Naive thymus-derived CD4-positive, alpha-beta T cell (primary cell): Measurements from ENCODE around the gene CPXM1. TPM values are rescaled to one million over a fixed set of nuclear protein-coding genes. Genes with fewer than 3 reads are reported as not detected.
A peak's percentile ranks its signal among the peaks of the same experiment; 100 is the strongest.

Experiments used
- ATAC-seq: fragments of 150-1000 bp; cut with Tn5 transposase; 2 replicates; pipeline ENCODE4 v1.10.0; 2021; ENCODE audit warnings: mild to moderate bottlenecking, moderate library complexity
- CTCF ChIA-PET: fragments of 350-600 bp; sonication (Branson Sonifier 250); formaldehyde crosslinking; loops from one replicate; lab custom pipeline; 2021; ENCODE audit warnings: antibody characterized with exemption; lab: Charles Lee
- POLR2A ChIA-PET: fragments of 350-600 bp; sonication (Branson Sonifier 250); formaldehyde crosslinking; loops from one replicate; lab custom pipeline; 2021; ENCODE audit warnings: antibody characterized with exemption, inconsistent platforms; lab: Charles Lee
- DNase-seq, 9 donors: peaks; one replicate each; pipeline versions ENCODE4 v3.0.0 to v3.0.0-alpha.2; 2020 to 2022; ENCODE audit warnings: mixed read lengths in 1 of 9
- H3K27ac ChIP-seq: one replicate; pipeline ENCODE4 v1.7.0; 2013; ENCODE audit warnings: mild to moderate bottlenecking, low read depth, low read length, moderate library complexity
- H3K27me3 ChIP-seq, 2 donors: one replicate each; pipeline ENCODE4 v1.7.0; 2013; ENCODE audit warnings: low read length in 2 of 2, mild to moderate bottlenecking in 2 of 2, moderate library complexity in 2 of 2; ENCODE audit not compliant: control insufficient read depth in 2 of 2, insufficient read depth in 2 of 2
- H3K36me3 ChIP-seq, 3 experiments: 1 replicate in 2 of 3; 2 replicates in 1 of 3; pipeline ENCODE4 v1.7.0; 2013; ENCODE audit warnings: low read length in 3 of 3, mild to moderate bottlenecking in 3 of 3, moderate library complexity in 1 of 3; ENCODE audit not compliant: insufficient read depth in 3 of 3, control insufficient read depth in 2 of 3
- H3K4me1 ChIP-seq, 2 donors: one replicate each; pipeline ENCODE4 v1.7.0; 2013; ENCODE audit warnings: low read length in 2 of 2, mild to moderate bottlenecking in 2 of 2, moderate library complexity in 1 of 2; ENCODE audit not compliant: control insufficient read depth in 2 of 2, insufficient read depth in 2 of 2
- H3K4me3 ChIP-seq: 2 replicates; pipeline ENCODE4 v1.7.0; 2013; ENCODE audit warnings: mild to moderate bottlenecking, low read length
- H3K9me3 ChIP-seq, 3 experiments: 1 replicate in 2 of 3; 2 replicates in 1 of 3; pipeline ENCODE4 v1.7.0; 2013; ENCODE audit warnings: low read length in 3 of 3; ENCODE audit not compliant: control insufficient read depth in 2 of 3
- H3K27ac Mint-ChIP-seq, 9 donors: one replicate each; pipeline ENCODE4 v1.8.0; 2020 to 2022; ENCODE audit warnings: mixed read lengths in 9 of 9, mild to moderate bottlenecking in 8 of 9, moderate library complexity in 5 of 9, inconsistent platforms in 2 of 9
- H3K27me3 Mint-ChIP-seq, 5 donors: one replicate each; pipeline ENCODE4 v1.8.0; 2021 to 2022; ENCODE audit warnings: mixed read lengths in 5 of 5, mild to moderate bottlenecking in 1 of 5
- H3K36me3 Mint-ChIP-seq, 5 donors: one replicate each; pipeline ENCODE4 v1.8.0; 2020 to 2022; ENCODE audit warnings: mixed read lengths in 5 of 5, mild to moderate bottlenecking in 3 of 5, inconsistent platforms in 1 of 5
- H3K4me1 Mint-ChIP-seq, 7 donors: one replicate each; pipeline ENCODE4 v1.8.0; 2020 to 2022; ENCODE audit warnings: mixed read lengths in 7 of 7, mild to moderate bottlenecking in 3 of 7, inconsistent platforms in 1 of 7
- H3K4me3 Mint-ChIP-seq, 10 donors: one replicate each; pipeline ENCODE4 v1.8.0; 2020 to 2022; ENCODE audit warnings: mild to moderate bottlenecking in 10 of 10, mixed read lengths in 10 of 10, moderate library complexity in 6 of 10, inconsistent platforms in 2 of 10
- H3K9me3 Mint-ChIP-seq, 11 donors: one replicate each; pipeline ENCODE4 v1.8.0; 2020 to 2022; ENCODE audit warnings: mixed read lengths in 11 of 11, mild to moderate bottlenecking in 4 of 11, inconsistent platforms in 1 of 11, moderate library complexity in 1 of 11
- intact Hi-C, 2 donors: fragments of 100-400 bp; cut with micrococcal nuclease; formaldehyde crosslinking; loops; one replicate each; pipeline ENCODE4 v1.15.1; 2023
- polyA plus RNA-seq, 2 donors: library from polyadenylated mRNA; unstranded; fragments of 300-500 nt; fragmentation: Illumina TruSeq; gene quantifications; one replicate each; pipeline ENCODE4 v1.2.3, GENCODE V29; 2021
- total RNA-seq, 6 experiments: library from RNA in 5 of 6; stranded (reverse) in 5 of 6; gene quantifications; 1 replicate in 5 of 6; 2 replicates in 1 of 6; pipeline ENCODE4 v1.2.3 and lab custom pipeline; 2021 to 2026

The CPXM1 gene
- total and polyA plus RNA-seq, 7 experiments from 2014 or later, result 0.12 to 1.8 (median 0.31) TPM; not detected in 1

DNA sequence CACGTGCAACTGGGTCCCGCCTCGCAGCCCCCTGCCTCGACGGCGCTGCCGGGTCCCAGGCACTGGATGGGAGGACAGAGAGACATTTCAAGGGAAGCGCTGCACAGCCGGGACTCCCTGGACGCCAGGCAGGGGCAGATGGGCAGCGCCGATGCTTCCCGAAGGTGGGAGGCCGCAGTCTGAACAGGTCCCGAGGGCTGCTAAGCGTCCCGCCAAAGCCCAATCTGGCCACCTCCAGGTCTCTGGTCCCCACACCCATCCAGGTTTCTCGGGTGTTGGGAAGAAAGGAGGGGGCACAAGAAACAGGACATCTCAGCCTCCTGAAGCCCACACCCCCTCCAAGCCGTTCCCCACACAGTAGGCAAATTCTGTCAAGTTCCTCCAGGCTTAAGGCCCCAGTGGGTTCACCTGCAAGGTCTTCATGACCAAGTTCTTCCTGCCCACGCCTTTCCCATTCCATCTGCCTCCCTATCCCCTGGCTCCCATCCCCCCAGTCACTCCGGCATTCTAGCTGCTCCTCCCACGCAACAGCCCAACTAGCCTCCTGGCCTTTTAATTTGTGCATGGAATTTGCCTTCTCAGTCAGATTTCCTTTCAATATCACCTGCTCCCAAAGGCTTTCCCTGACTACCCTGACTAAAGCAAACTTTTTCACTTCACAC, 5.4 kb upstream of the CPXM1 start:
- CTCF ChIA-PET, result no interaction called here
- intact Hi-C loops, result no loop called here
- Mint-ChIP-seq H3K4me1 (peaks cover 8 to 11% (median 10%) of the 10 kb centered on the region in 7 donors), H3K9me3 (peaks cover 0 to 4% (median 0%) of the 10 kb centered on the region in 11 donors), H3K4me3 (no peak overlapping the region), H3K27me3 (peaks cover 51 to 72% (median 57%) of the 10 kb centered on the region in 5 donors), H3K27ac (no peak overlapping the region), H3K36me3 (peaks cover 0 to 4% (median 1%) of the 10 kb centered on the region in 5 donors)
- ATAC-seq, result no peak
- Histone ChIP-seq H3K27me3 (peaks cover 0 to 6% of the 10 kb centered on the region in 2 donors), H3K4me3 (no peak overlapping the region), H3K9me3 (no peaks in the 10 kb centered on the region), H3K36me3 (no peaks in the 10 kb centered on the region), H3K27ac (no peak overlapping the region), H3K4me1 (peaks cover 0 to 5% of the 10 kb centered on the region in 2 donors)
- POLR2A ChIA-PET, result no interaction called here
- no peak for DNase-seq

DNA sequence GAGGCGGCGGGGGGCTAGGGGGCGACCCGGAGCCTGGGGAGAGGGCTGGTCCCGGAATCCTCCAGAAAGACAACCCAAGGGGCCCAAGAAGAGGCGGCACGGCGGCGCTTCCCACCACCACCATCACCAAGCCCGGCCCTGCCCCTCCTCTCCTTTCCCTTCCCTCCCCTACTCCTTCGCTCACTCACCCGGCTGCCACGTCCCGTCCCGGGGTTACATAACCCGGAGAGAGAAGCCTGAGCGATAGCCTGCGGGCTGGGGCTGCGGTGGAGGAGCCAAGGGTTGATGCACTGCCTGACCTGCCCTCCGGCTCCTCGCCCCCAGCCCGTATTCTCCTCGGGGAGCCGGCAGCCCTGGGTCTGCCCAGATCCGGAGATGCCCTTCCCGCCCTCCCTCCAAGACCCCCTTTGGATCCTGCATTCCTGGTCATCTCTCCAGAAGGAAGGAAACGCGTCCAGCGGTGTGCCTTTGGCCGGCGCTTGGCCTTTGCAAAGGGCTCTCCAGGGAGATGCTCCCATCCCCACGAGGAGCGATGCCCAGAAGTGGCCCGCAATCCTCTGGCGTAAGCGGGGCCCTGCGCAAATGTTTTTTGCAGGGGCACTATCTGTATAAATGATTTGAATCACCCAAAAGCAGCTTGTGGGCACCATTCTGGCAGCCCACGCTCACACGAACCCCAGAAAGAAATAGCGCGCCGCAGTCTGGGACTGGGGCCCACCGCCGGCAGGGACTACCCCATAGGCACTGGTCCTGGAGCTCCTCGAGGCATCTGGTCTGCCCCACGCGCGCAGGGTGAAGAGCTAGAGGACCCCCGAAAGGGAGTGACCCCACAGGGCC, 4.6 kb upstream of the CPXM1 start:
- ChIA-PET POLR2A (no interaction called here), CTCF (no interaction called here)
- H3K4me1 Mint-ChIP-seq, result peaks cover 12 to 16% (median 14%) of the 10 kb centered on the region in 7 donors
- H3K27me3 ChIP-seq, result peaks cover 0 to 6% of the 10 kb centered on the region in 2 donors
- intact Hi-C loops, result no loop called here
- H3K4me3 ChIP-seq, result no peak overlapping the region
- DNase-seq (no peak), ATAC-seq (no peak)
- H3K36me3 ChIP-seq, result no peaks in the 10 kb centered on the region
- no peak overlapping the region for H3K4me3 Mint-ChIP-seq
- H3K9me3 Mint-ChIP-seq, result peaks cover 0 to 4% (median 0%) of the 10 kb centered on the region in 11 donors
- H3K27ac Mint-ChIP-seq, result no peak overlapping the region
- peaks cover 0 to 7% of the 10 kb centered on the region in 2 donors for H3K4me1 ChIP-seq
- peaks cover 53 to 70% (median 61%) of the 10 kb centered on the region in 5 donors for H3K27me3 Mint-ChIP-seq
- no peak overlapping the region for H3K27ac ChIP-seq
- no peaks in the 10 kb centered on the region for H3K9me3 ChIP-seq
- peaks cover 0 to 5% (median 2%) of the 10 kb centered on the region in 5 donors for H3K36me3 Mint-ChIP-seq

DNA sequence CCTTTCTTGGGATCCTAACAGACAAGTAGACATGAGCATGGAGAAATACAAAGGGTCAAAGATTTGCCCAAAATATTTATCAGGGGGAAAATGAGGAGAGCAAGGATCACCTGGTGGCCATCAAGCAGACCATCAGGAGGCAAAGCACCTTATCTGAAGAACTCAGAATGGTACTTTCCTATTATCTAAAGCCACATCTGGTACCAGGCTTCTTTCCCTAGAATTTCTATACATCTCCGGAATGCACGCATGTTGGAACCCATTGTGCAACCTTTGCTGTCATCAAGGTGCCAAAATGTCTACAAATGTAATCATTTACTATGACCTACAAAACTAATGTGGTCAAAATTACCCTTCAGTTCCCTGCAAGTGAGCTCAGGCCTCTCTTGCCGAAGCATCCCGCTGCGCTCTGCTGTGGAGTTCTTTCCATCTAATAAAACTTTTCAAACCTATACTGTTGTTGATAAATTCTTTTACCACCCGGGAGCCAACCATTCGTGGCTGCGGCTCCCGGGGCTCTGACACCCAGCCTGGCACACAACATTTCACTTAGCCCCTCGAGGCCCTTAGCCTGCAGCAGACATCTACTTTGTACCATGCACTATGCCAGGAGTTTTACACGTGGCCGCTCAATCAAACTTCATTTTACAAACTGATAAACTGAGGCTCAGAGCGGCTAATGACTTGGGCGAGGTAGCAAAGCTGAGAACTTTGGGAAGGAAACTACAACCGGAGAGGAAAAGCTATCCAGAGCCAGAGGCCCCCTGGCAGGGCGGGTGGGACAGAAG, 3.8 kb upstream of the CPXM1 start:
- Histone ChIP-seq H3K9me3 (no peaks in the 10 kb centered on the region), H3K27ac (no peak overlapping the region), H3K4me1 (peaks cover 0 to 7% of the 10 kb centered on the region in 2 donors), H3K4me3 (no peak overlapping the region), H3K27me3 (peaks cover 0 to 12% of the 10 kb centered on the region in 2 donors), H3K36me3 (no peaks in the 10 kb centered on the region)
- peaks cover 0 to 4% (median 0%) of the 10 kb centered on the region in 11 donors for H3K9me3 Mint-ChIP-seq
- peaks cover 59 to 79% (median 69%) of the 10 kb centered on the region in 5 donors for H3K27me3 Mint-ChIP-seq
- no peak overlapping the region for H3K4me3 Mint-ChIP-seq
- DNase-seq, result no peak
- H3K4me1 Mint-ChIP-seq, result peaks cover 20 to 24% (median 22%) of the 10 kb centered on the region in 7 donors
- H3K36me3 Mint-ChIP-seq, result peaks cover 0 to 9% (median 5%) of the 10 kb centered on the region in 5 donors
- POLR2A ChIA-PET, result no interaction called here
- no peak overlapping the region for H3K27ac Mint-ChIP-seq
- ATAC-seq, result no peak
- CTCF ChIA-PET, result no interaction called here
- intact Hi-C loops, result no loop called here

DNA sequence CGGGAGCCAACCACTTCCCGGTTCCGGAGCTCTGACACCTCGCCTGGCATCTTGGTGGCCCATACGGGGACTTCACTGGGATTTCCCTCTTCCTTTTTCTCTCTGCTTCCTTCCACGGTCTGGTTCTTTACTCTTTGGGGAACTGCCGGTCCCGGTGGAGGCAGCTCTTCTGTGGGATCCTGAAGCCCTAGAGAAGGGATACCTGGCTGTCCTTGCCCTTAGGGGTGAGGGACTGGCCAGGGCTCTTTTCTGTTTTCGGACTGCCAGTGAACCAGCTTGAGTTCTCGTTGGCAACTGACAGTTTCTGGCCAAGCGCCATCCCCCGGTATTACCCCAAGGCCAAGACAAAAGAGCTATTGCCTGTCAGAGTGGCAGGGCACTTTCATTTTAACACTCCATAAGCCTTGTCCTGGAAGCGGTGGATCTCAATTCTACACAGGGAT, 880 bp upstream of the CPXM1 start:
- ATAC-seq, result peak; percentile 6
- no peaks in the 10 kb centered on the region for H3K9me3 ChIP-seq
- intact Hi-C loops, result loop anchor here in 1 of 2 donors (2.0 kb wide), 1 partner anchor 39 kb away; the partner anchor contains the start of genes PCED1A and VPS16
- H3K27ac ChIP-seq, result no peak overlapping the region
- Mint-ChIP-seq H3K27me3 (peaks cover 60 to 75% (median 70%) of the 10 kb centered on the region in 5 donors), H3K9me3 (peaks cover 0 to 4% (median 0%) of the 10 kb centered on the region in 11 donors), H3K4me1 (peaks cover 19 to 29% (median 27%) of the 10 kb centered on the region in 7 donors), H3K4me3 (peak overlapping the region; percentile 61 to 99 (median 82)), H3K36me3 (peaks cover 0 to 9% (median 4%) of the 10 kb centered on the region in 5 donors), H3K27ac (no peak overlapping the region)
- CTCF ChIA-PET, result no interaction called here
- no peak overlapping the region for H3K4me3 ChIP-seq
- POLR2A ChIA-PET, result interaction anchor here (1.3 kb wide), 1 partner anchor 71 kb away, joined by 3 read pairs; no protein-coding TSS in a partner anchor
- no peaks in the 10 kb centered on the region for H3K36me3 ChIP-seq
- peaks cover 0 to 12% of the 10 kb centered on the region in 2 donors for H3K27me3 ChIP-seq
- no peak for DNase-seq
- H3K4me1 ChIP-seq, result peaks cover 0 to 7% of the 10 kb centered on the region in 2 donors

DNA sequence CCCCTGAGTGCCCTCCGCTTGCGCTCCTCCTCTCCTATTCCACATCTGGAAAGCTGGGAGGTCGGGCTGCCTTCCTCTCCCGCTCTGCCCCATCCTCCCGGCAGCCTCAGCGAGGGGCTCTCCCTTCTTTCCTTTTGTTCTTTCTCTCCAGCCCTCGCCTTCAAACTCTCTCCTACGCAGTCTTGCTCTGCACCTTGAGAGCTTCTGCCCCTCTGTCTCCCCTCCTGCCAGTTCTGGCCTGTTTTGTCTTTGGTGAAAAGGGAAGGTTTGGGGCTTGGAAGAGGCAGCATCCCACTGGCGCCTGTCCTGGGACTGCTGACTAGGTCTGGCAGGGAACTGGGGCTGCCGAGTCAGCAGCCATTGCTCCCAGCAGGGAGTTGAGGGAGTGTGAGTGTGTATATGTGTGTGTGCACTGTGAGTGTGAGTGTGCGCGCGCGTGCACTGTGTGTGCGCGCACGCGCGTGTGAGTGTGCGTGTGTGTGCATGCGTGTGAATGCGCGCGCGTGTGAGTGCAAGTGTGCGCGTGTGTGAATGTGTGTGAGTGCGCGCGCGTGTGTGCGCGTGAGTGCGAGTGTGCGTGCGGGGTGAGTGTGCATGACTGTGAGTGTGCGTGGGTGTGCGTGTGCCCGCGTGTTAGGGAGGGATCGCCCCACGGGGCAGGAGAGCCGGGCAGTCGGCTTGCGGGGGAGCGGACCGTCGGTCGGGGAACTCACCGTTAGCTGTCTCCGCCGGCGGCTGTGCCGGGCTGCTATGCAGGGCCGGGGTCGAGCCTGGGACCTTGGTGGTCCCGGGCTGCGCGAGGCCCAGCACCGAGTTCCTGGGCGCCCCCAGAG, 523 bp downstream of the CPXM1 start:
- peaks cover 53 to 66% (median 60%) of the 10 kb centered on the region in 5 donors for H3K27me3 Mint-ChIP-seq
- peaks cover 0 to 7% of the 10 kb centered on the region in 2 donors for H3K4me1 ChIP-seq
- no peaks in the 10 kb centered on the region for H3K36me3 ChIP-seq
- ChIA-PET POLR2A (interaction anchor here (0.8 to 1.3 kb wide), 3 partner anchors 41 to 89 kb away, joined by 3 read pairs; no protein-coding TSS in a partner anchor), CTCF (interaction anchor here (1.3 kb wide), 1 partner anchor 9 kb away, joined by 3 read pairs; no protein-coding TSS in a partner anchor)
- H3K9me3 ChIP-seq, result no peaks in the 10 kb centered on the region
- DNase-seq, result peak in 1 of 9 donors; percentile 12
- H3K4me1 Mint-ChIP-seq, result peaks cover 19 to 29% (median 25%) of the 10 kb centered on the region in 7 donors
- H3K4me3 Mint-ChIP-seq, result peak overlapping the region; percentile 86 to 99 (median 90)
- H3K27ac Mint-ChIP-seq, result peak overlapping the region in 3 of 9 donors; percentile 34 to 69 (median 55)
- peak overlapping the region; percentile 55 for H3K4me3 ChIP-seq
- H3K36me3 Mint-ChIP-seq, result peaks cover 0 to 9% (median 4%) of the 10 kb centered on the region in 5 donors
- peaks cover 0 to 4% (median 0%) of the 10 kb centered on the region in 11 donors for H3K9me3 Mint-ChIP-seq
- ATAC-seq, result no peak
- no peak overlapping the region for H3K27ac ChIP-seq
- H3K27me3 ChIP-seq, result peaks cover 0 to 12% of the 10 kb centered on the region in 2 donors
- intact Hi-C loops, result loop anchor here in 1 of 2 donors (2.0 kb wide), 1 partner anchor 41 kb away; the partner anchor contains the start of genes PCED1A and VPS16
